ENCODE results near the gene ZNF143. TPM values are rescaled to one million over a fixed set of nuclear protein-coding genes. Genes with fewer than 3 reads are reported as not detected.

Gene ZNF143
- total RNA-seq, 1 donor from 2014 or later: 19.2 TPM

- no peak for TF ChIP-seq CTCF (IDR thresholded peaks at IDR 0.05; ENCODE audit: insufficient read depth, low read length, poor library complexity, severe bottlenecking)
- no peaks in the 10 kb centered on the region for H3K36me3 ChIP-seq (ENCODE audit: control insufficient read depth, insufficient read depth, low read length)
- DNase-seq (ENCODE audit: low read depth): no peak
- no peaks in the 10 kb centered on the region for H3K27me3 ChIP-seq (ENCODE audit: control insufficient read depth, insufficient read depth, low read length)
- H3K4me3 ChIP-seq (ENCODE audit: low read depth, low read length): no peak overlapping the region
These were observed 110.9 kb downstream of the ZNF143 start for GRCh38 chr11:9571763-9572115.

DNA sequence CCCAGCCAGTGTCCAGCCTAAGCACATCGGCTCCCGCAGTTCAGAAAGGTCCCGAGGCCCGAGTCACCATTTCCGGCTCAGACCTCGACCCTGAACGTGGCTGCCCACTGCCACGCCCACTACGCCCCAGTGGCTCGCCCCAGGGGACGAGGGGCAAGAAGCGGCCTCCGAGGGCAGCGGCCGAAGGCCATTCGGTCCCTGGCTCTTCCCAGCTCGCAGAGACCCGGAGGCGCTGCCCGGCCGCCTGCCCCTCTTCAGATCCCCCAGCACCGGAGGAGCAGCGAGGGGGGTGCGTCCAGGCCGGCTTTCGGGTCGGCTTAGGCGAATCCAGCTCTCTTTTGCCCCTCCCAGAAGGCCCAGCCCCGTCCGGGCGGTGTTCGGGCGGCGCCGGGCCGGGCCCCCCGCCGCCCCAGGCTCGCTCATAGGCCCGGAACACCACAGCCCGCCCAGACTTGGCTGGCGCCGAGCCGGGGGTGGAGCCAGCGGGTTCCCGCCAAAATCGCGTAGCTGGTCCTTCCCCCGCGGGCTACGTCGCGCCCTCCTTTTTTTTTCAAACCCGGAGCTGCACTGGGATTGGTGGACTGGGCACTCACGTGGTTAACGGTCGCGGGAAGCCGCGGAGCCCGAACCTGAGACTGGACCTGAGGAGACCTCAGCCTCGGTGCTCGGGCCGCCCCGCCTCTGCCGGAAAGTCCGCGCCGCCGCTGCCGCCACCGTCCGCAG, 112.4 kb downstream of the ZNF143 start, which contains the start of gene WEE1:
TSS of gene WEE1 (plus strand) at position 619 of the 723 bp plus-strand sequence. CDS start 264 bp downstream, outside the sequence.
- Histone ChIP-seq H3K36me3 (ENCODE audit: control insufficient read depth, insufficient read depth, low read length) (no peaks in the 10 kb centered on the region), H3K27me3 (ENCODE audit: control insufficient read depth, insufficient read depth, low read length) (no peaks in the 10 kb centered on the region), H3K4me3 (ENCODE audit: low read depth, low read length) (peak within 1 kb of the TSS; percentile 98)
- peak; percentile 83 for DNase-seq (ENCODE audit: low read depth)
- TF ChIP-seq CTCF (IDR thresholded peaks at IDR 0.05; ENCODE audit: insufficient read depth, low read length, poor library complexity, severe bottlenecking): no peak

GRCh38 chr11:9573775-9574621, 113.2 kb downstream of the ZNF143 start:
- no peak for TF ChIP-seq CTCF (IDR thresholded peaks at IDR 0.05; ENCODE audit: insufficient read depth, low read length, poor library complexity, severe bottlenecking)
- Histone ChIP-seq H3K27me3 (ENCODE audit: control insufficient read depth, insufficient read depth, low read length) (no peaks in the 10 kb centered on the region), H3K4me3 (ENCODE audit: low read depth, low read length) (peak overlapping the region; percentile 98), H3K36me3 (ENCODE audit: control insufficient read depth, insufficient read depth, low read length) (no peaks in the 10 kb centered on the region)
- DNase-seq (ENCODE audit: low read depth): no peak

GRCh38 chr11:9574622-9575259, 113.9 kb downstream of the ZNF143 start:
- H3K36me3 ChIP-seq (ENCODE audit: control insufficient read depth, insufficient read depth, low read length): no peaks in the 10 kb centered on the region
- TF ChIP-seq CTCF (IDR thresholded peaks at IDR 0.05; ENCODE audit: insufficient read depth, low read length, poor library complexity, severe bottlenecking): no peak
- no peaks in the 10 kb centered on the region for H3K27me3 ChIP-seq (ENCODE audit: control insufficient read depth, insufficient read depth, low read length)
- H3K4me3 ChIP-seq (ENCODE audit: low read depth, low read length): peak overlapping the region; percentile 98
- no peak for DNase-seq (ENCODE audit: low read depth)

GRCh38 chr11:9575260-9576240, 114.7 kb downstream of the ZNF143 start:
- peak overlapping the region; percentile 98 for H3K4me3 ChIP-seq (ENCODE audit: low read depth, low read length)
- DNase-seq (ENCODE audit: low read depth): peak; percentile 58
- H3K27me3 ChIP-seq (ENCODE audit: control insufficient read depth, insufficient read depth, low read length): no peaks in the 10 kb centered on the region
- TF ChIP-seq CTCF (IDR thresholded peaks at IDR 0.05; ENCODE audit: insufficient read depth, low read length, poor library complexity, severe bottlenecking): no peak
- no peaks in the 10 kb centered on the region for H3K36me3 ChIP-seq (ENCODE audit: control insufficient read depth, insufficient read depth, low read length)
